ENCODE data around the gene FRYL. TPM values are rescaled to one million over a fixed set of nuclear protein-coding genes. Genes with fewer than 3 reads are reported as not detected.
"Not testable (repeated sequence)": the region's sequence is repeated elsewhere in the genome, so short reads cannot be mapped to it uniquely, and the experiment has no call there.

Gene FRYL
- polyA plus RNA-seq, 1 donor from 2014 or later, result 64.0 TPM

DNA sequence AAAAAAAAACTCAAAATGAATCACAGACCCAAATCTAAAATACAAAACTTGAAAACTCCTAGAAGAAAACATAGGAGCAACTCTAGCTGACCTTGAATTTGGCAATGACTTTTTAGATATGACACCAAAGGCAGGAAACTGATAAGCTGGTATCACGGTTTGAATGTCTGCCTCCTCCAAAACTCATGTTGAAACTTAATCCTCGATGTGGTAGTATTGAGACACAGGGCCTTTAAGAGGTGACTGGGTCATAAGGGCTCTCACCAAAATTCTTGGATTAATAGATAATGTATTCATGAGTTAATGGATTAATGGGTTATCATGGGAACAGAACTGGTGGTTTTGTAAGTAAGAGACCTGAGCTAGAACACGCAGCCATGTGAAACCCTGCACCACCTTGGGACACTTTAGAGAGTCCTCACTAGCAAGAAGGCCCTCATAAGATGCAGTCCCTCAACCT is 40.5 kb downstream of the FRYL start:
- Histone ChIP-seq H3K79me2 (replicated peaks; ENCODE audit: insufficient read depth, low read length) (peaks cover 81% of the 10 kb centered on the region), H3K9me3 (ENCODE audit: low read length) (no peaks in the 10 kb centered on the region), H3K27ac (ENCODE audit: low read length) (no peak overlapping the region), H3K4me3 (ENCODE audit: low read length) (no peak overlapping the region), H3K36me3 (ENCODE audit: insufficient read depth, low read length) (no peaks in the 10 kb centered on the region), H3K9me2 (ENCODE audit: insufficient read depth, low read length) (no peaks in the 10 kb centered on the region), H3K9ac (ENCODE audit: low read length) (no peak overlapping the region), H3F3A (ENCODE audit: insufficient read depth, low read length, poor library complexity, severe bottlenecking) (no peaks in the 10 kb centered on the region), H2AFZ (ENCODE audit: low read depth, low read length) (no peak overlapping the region), H3K4me2 (ENCODE audit: low read length) (no peak overlapping the region), H4K20me1 (ENCODE audit: insufficient read depth) (no peaks in the 10 kb centered on the region), H3K27me3 (ENCODE audit: insufficient read depth, low read depth, low read length) (no peaks in the 10 kb centered on the region)
- no peak for TF ChIP-seq EZH2 (IDR thresholded peaks at IDR 0.05; ENCODE audit: borderline replicate concordance, insufficient read depth, low read length, poor library complexity, severe bottlenecking)
- TF ChIP-seq, protein P1, sequence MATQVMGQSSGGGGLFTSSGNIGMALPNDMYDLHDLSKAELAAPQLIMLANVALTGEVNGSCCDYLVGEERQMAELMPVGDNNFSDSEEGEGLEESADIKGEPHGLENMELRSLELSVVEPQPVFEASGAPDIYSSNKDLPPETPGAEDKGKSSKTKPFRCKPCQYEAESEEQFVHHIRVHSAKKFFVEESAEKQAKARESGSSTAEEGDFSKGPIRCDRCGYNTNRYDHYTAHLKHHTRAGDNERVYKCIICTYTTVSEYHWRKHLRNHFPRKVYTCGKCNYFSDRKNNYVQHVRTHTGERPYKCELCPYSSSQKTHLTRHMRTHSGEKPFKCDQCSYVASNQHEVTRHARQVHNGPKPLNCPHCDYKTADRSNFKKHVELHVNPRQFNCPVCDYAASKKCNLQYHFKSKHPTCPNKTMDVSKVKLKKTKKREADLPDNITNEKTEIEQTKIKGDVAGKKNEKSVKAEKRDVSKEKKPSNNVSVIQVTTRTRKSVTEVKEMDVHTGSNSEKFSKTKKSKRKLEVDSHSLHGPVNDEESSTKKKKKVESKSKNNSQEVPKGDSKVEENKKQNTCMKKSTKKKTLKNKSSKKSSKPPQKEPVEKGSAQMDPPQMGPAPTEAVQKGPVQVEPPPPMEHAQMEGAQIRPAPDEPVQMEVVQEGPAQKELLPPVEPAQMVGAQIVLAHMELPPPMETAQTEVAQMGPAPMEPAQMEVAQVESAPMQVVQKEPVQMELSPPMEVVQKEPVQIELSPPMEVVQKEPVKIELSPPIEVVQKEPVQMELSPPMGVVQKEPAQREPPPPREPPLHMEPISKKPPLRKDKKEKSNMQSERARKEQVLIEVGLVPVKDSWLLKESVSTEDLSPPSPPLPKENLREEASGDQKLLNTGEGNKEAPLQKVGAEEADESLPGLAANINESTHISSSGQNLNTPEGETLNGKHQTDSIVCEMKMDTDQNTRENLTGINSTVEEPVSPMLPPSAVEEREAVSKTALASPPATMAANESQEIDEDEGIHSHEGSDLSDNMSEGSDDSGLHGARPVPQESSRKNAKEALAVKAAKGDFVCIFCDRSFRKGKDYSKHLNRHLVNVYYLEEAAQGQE (IDR thresholded peaks at IDR 0.05; ENCODE audit: borderline replicate concordance), result no peak
- no peak for TF ChIP-seq SMC3 (conservative IDR thresholded peaks at IDR 0.05; ENCODE audit: poor library complexity)
- TF ChIP-seq MXI1 (conservative IDR thresholded peaks at IDR 0.05; ENCODE audit: poor library complexity, severe bottlenecking), result no peak
- no peak for TF ChIP-seq EP300 (conservative IDR thresholded peaks at IDR 0.05; ENCODE audit: poor library complexity, severe bottlenecking)
- TF ChIP-seq RAD21 (conservative IDR thresholded peaks at IDR 0.05), result no peak
- TF ChIP-seq POLR2AphosphoS5 (IDR thresholded peaks at IDR 0.05), result no peak
- no peak for TF ChIP-seq TAF1 (IDR thresholded peaks at IDR 0.05; ENCODE audit: low read depth)

GRCh38 chr4:48738856-48739255 is 41.2 kb downstream of the FRYL start:
- no peaks in the 10 kb centered on the region for H3K9me2 ChIP-seq (ENCODE audit: insufficient read depth, low read length)
- no peaks in the 10 kb centered on the region for H3F3A ChIP-seq (ENCODE audit: insufficient read depth, low read length, poor library complexity, severe bottlenecking)
- H4K20me1 ChIP-seq (ENCODE audit: insufficient read depth), result no peaks in the 10 kb centered on the region
- H3K4me3 ChIP-seq (ENCODE audit: low read length), result no peak overlapping the region
- no peak overlapping the region for H3K9ac ChIP-seq (ENCODE audit: low read length)
- H3K27me3 ChIP-seq (ENCODE audit: insufficient read depth, low read depth, low read length), result no peaks in the 10 kb centered on the region
- H3K4me2 ChIP-seq (ENCODE audit: low read length), result no peak overlapping the region
- no peaks in the 10 kb centered on the region for H3K36me3 ChIP-seq (ENCODE audit: insufficient read depth, low read length)
- no peak for TF ChIP-seq SMC3 (conservative IDR thresholded peaks at IDR 0.05; ENCODE audit: poor library complexity)
- no peak for TF ChIP-seq EP300 (conservative IDR thresholded peaks at IDR 0.05; ENCODE audit: poor library complexity, severe bottlenecking)
- no peak for TF ChIP-seq POLR2AphosphoS5 (IDR thresholded peaks at IDR 0.05)
- TF ChIP-seq MXI1 (conservative IDR thresholded peaks at IDR 0.05; ENCODE audit: poor library complexity, severe bottlenecking), result no peak
- TF ChIP-seq, protein P2, sequence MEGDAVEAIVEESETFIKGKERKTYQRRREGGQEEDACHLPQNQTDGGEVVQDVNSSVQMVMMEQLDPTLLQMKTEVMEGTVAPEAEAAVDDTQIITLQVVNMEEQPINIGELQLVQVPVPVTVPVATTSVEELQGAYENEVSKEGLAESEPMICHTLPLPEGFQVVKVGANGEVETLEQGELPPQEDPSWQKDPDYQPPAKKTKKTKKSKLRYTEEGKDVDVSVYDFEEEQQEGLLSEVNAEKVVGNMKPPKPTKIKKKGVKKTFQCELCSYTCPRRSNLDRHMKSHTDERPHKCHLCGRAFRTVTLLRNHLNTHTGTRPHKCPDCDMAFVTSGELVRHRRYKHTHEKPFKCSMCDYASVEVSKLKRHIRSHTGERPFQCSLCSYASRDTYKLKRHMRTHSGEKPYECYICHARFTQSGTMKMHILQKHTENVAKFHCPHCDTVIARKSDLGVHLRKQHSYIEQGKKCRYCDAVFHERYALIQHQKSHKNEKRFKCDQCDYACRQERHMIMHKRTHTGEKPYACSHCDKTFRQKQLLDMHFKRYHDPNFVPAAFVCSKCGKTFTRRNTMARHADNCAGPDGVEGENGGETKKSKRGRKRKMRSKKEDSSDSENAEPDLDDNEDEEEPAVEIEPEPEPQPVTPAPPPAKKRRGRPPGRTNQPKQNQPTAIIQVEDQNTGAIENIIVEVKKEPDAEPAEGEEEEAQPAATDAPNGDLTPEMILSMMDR (IDR thresholded peaks at IDR 0.05; ENCODE audit: poor library complexity, severe bottlenecking), result no peak
- TF ChIP-seq TAF1 (IDR thresholded peaks at IDR 0.05; ENCODE audit: low read depth), result no peak
- TF ChIP-seq, protein P1 (IDR thresholded peaks at IDR 0.05; ENCODE audit: borderline replicate concordance), result no peak
- no peak for TF ChIP-seq EZH2 (IDR thresholded peaks at IDR 0.05; ENCODE audit: borderline replicate concordance, insufficient read depth, low read length, poor library complexity, severe bottlenecking)
- TF ChIP-seq RAD21 (conservative IDR thresholded peaks at IDR 0.05), result no peak
- H3K9me3 ChIP-seq (ENCODE audit: low read length), result no peaks in the 10 kb centered on the region
- H3K27ac ChIP-seq (ENCODE audit: low read length), result no peak overlapping the region
- no peak overlapping the region for H2AFZ ChIP-seq (ENCODE audit: low read depth, low read length)
- peaks cover 73% of the 10 kb centered on the region for H3K79me2 ChIP-seq (replicated peaks; ENCODE audit: insufficient read depth, low read length)

- H3K4me2 ChIP-seq (ENCODE audit: low read length); H3K4me3 ChIP-seq (ENCODE audit: low read length); H2AFZ ChIP-seq (ENCODE audit: low read depth, low read length); H3K9me2 ChIP-seq (ENCODE audit: insufficient read depth, low read length); H3K9ac ChIP-seq (ENCODE audit: low read length); H3K36me3 ChIP-seq (ENCODE audit: insufficient read depth, low read length); H3F3A ChIP-seq (ENCODE audit: insufficient read depth, low read length, poor library complexity, severe bottlenecking); H3K27me3 ChIP-seq (ENCODE audit: insufficient read depth, low read depth, low read length); H3K27ac ChIP-seq (ENCODE audit: low read length); H3K9me3 ChIP-seq (ENCODE audit: low read length); H4K20me1 ChIP-seq (ENCODE audit: insufficient read depth): not testable (repeated sequence)
- H3K79me2 ChIP-seq (replicated peaks; ENCODE audit: insufficient read depth, low read length), result peaks cover 53% of the 10 kb centered on the region
These were observed 51.1 kb downstream of the FRYL start for GRCh38 chr4:48728906-48729496.
